HEK293 (cell line): ENCODE results near the gene RAX2.

Source experiments
- CTCF ChIP-seq: fragments of 450-650 bp; formaldehyde crosslinking; IDR thresholded peaks from 2 replicates; pipeline ENCODE4 v1.5.1; 2016; ENCODE audit warnings: missing biosample characterization, missing genetic modification characterization
- ZBTB20 ChIP-seq: fragments of 450-650 bp; formaldehyde crosslinking; IDR thresholded peaks from 2 replicates; pipeline ENCODE4 v1.5.1; 2016; ENCODE audit warnings: missing biosample characterization, missing genetic modification characterization
- ZNF223 ChIP-seq: fragments of 450-650 bp; formaldehyde crosslinking; IDR thresholded peaks from 2 replicates; pipeline ENCODE4 v1.5.1; 2016; ENCODE audit warnings: missing biosample characterization, missing genetic modification characterization
- ZNF555 ChIP-seq: fragments of 450-650 bp; formaldehyde crosslinking; conservative IDR thresholded peaks from 2 replicates; pipeline ENCODE4 v1.5.1; 2017; ENCODE audit warnings: missing biosample characterization, mild to moderate bottlenecking, missing genetic modification characterization, inconsistent platforms

- TF ChIP-seq ZBTB20 (tag by site-specific recombination) (no peak), ZNF555 (tag by site-specific recombination) (no peak), CTCF (tag by site-specific recombination) (no peak), ZNF223 (tag by site-specific recombination) (no peak)
Observed at GRCh38 chr19:3801412-3802096, 29.5 kb upstream of the RAX2 start.
